ENCODE data around the gene DCLK2. TPM values are rescaled to one million over a fixed set of nuclear protein-coding genes. Genes with fewer than 3 reads are reported as not detected.
A peak's percentile ranks its signal among the peaks of the same experiment; 100 is the strongest.

DCLK2 gene
- total RNA-seq, 1 donor from 2014 or later: 3.4 TPM

DNA sequence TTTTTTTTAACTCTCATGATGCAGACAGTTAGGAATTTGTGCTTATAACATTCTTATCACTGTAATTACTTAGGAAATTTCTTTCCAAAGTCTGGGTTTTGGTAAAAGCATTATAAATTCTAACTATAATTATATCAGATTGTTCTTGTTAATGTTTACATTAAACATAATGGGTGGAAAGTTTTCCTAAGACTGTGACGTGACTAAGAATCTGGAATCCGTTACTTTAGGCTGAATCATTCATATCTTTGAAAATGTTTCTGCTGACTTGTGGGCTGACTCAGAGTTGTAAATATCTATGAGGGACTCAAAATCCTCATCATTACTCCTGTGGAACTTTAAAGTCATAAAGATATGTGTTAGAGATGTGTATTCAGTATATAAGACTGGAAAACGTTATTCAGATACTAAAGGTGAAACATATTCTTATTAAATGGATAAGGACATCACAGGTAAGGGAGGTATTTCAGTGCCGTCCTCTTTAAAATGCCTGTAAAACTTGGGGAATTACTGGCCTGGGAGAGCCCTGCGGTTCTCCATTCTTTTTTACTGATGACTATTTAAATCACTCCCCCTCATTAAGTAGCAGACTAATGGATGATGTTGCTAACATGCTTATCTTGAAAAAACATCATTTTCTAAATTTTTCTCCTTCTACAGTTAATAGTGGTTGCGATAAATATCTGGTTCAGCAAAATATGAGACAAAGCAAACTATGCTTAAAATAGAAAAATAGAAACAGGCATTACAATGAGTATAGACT, 159.0 kb downstream of the DCLK2 start:
- H3K4me3 ChIP-seq (ENCODE audit: low read depth, low read length): no peak overlapping the region
- TF ChIP-seq, protein P1, sequence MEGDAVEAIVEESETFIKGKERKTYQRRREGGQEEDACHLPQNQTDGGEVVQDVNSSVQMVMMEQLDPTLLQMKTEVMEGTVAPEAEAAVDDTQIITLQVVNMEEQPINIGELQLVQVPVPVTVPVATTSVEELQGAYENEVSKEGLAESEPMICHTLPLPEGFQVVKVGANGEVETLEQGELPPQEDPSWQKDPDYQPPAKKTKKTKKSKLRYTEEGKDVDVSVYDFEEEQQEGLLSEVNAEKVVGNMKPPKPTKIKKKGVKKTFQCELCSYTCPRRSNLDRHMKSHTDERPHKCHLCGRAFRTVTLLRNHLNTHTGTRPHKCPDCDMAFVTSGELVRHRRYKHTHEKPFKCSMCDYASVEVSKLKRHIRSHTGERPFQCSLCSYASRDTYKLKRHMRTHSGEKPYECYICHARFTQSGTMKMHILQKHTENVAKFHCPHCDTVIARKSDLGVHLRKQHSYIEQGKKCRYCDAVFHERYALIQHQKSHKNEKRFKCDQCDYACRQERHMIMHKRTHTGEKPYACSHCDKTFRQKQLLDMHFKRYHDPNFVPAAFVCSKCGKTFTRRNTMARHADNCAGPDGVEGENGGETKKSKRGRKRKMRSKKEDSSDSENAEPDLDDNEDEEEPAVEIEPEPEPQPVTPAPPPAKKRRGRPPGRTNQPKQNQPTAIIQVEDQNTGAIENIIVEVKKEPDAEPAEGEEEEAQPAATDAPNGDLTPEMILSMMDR (IDR thresholded peaks at IDR 0.05; ENCODE audit: insufficient read depth, low read length, poor library complexity, severe bottlenecking): no peak
- peak; percentile 67 for DNase-seq (ENCODE audit: low read depth)
- no peaks in the 10 kb centered on the region for H3K27me3 ChIP-seq (ENCODE audit: control insufficient read depth, insufficient read depth, low read length)
- no peaks in the 10 kb centered on the region for H3K36me3 ChIP-seq (ENCODE audit: control insufficient read depth, insufficient read depth, low read length)

DNA sequence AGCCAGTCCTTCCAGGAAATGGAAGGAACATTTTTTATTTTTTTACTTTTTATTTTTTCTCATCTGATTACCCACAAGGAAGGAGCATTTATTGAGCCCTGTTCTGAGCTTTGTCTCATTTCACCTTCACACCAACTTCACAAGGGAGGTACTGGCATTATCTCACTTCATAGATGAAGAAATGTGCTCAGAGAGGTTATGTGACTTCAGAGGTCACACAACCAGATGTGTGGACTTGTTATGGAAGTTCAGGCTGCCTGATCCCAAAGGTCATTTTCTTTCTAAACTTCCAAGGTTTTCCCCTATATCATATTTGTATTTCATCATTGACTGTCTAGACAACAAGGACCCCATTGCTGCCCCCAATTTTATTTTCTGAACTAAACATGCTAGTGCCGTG, 160.3 kb downstream of the DCLK2 start:
- Histone ChIP-seq H3K36me3 (ENCODE audit: control insufficient read depth, insufficient read depth, low read length) (no peaks in the 10 kb centered on the region), H3K4me3 (ENCODE audit: low read depth, low read length) (no peak overlapping the region), H3K27me3 (ENCODE audit: control insufficient read depth, insufficient read depth, low read length) (no peaks in the 10 kb centered on the region)
- TF ChIP-seq, protein P1 (IDR thresholded peaks at IDR 0.05; ENCODE audit: insufficient read depth, low read length, poor library complexity, severe bottlenecking): no peak
- DNase-seq (ENCODE audit: low read depth): no peak

DNA sequence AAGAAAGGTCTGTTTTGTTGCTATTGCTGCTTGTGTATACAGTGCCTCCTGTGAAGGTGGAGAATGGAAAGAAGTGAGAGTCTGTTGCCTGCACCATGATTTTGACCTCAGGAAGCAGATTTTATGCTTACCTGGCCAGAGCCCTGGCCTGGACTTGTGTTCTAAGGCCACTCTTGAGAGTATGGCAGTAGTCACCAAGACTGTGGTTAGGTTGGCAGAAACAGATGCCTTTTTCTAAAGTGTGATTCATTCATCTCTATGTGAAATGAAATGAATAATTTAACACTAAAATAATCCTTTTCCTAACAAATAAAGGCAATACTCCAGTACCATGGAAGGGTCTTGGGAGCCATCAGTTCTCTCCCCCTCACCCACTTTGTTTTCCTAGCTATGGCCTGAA, 161.8 kb downstream of the DCLK2 start:
- TF ChIP-seq, protein P1 (IDR thresholded peaks at IDR 0.05; ENCODE audit: insufficient read depth, low read length, poor library complexity, severe bottlenecking): no peak
- Histone ChIP-seq H3K27me3 (ENCODE audit: control insufficient read depth, insufficient read depth, low read length) (no peaks in the 10 kb centered on the region), H3K36me3 (ENCODE audit: control insufficient read depth, insufficient read depth, low read length) (no peaks in the 10 kb centered on the region), H3K4me3 (ENCODE audit: low read depth, low read length) (no peak overlapping the region)
- no peak for DNase-seq (ENCODE audit: low read depth)

DNA sequence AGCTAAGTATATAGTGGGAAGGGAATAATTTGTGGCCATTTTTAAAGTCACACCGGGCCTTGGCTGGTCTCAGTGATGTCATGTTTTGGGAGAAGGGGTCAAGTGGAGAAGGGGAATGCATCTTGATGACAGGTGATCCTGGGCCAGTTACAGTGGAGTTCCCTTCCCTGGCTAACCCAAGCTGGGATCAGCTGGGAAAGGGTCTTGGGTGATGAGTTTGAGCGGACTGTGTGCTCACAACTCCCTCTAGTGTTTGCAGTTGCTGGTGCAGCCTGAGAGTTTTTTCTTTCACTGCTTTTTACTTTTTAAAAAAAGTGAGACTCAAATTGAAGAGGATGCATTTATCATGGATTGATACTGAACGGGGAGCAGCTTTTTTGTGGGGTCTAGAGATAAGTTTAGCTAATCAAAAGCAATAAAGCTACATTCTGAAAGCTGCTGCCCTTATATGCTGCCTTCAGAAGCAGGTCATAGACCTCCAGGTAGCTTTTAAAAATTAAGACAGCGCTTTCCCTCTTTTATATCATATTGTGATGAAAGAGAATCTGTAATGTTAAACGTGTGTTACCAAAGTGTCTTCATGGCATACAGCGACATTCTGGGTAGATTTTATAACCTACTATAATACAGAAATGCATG, 164.7 kb downstream of the DCLK2 start:
- no peaks in the 10 kb centered on the region for H3K27me3 ChIP-seq (ENCODE audit: control insufficient read depth, insufficient read depth, low read length)
- TF ChIP-seq, protein P1 (IDR thresholded peaks at IDR 0.05; ENCODE audit: insufficient read depth, low read length, poor library complexity, severe bottlenecking): peak; percentile 88
- DNase-seq (ENCODE audit: low read depth): no peak

DNA sequence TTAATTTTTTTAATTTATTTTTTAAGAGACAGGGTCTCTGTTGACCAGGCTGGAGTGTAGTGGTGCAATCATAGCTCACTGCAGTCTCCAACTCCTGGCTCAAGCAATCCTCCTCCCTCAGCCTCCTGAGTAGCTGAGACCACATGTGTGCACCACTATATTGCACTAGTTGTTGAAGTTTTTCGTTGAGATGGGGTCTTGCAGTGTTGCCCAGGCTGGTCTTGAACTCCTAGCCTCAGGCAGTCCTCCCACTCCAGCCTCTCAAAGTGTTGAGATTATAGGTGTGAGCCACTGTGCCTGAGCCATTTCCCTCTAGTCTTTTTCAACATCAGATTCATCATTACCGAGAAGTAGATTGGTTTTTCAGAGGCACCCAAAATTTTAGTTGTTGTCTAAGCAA, 165.7 kb downstream of the DCLK2 start:
- H3K27me3 ChIP-seq (ENCODE audit: control insufficient read depth, insufficient read depth, low read length): no peaks in the 10 kb centered on the region
- H3K36me3 ChIP-seq (ENCODE audit: control insufficient read depth, insufficient read depth, low read length): no peaks in the 10 kb centered on the region
- TF ChIP-seq, protein P1 (IDR thresholded peaks at IDR 0.05; ENCODE audit: insufficient read depth, low read length, poor library complexity, severe bottlenecking): no peak
- no peak for DNase-seq (ENCODE audit: low read depth)
- H3K4me3 ChIP-seq (ENCODE audit: low read depth, low read length): no peak overlapping the region

More for the DNA sequence above, 164.7 kb downstream of the DCLK2 start:
- Histone ChIP-seq H3K4me3 (ENCODE audit: low read depth, low read length) (no peak overlapping the region), H3K36me3 (ENCODE audit: control insufficient read depth, insufficient read depth, low read length) (no peaks in the 10 kb centered on the region)
